ENCODE measurements around the gene PECR.
A peak's percentile ranks its signal among the peaks of the same experiment; 100 is the strongest.
"Not testable (repeated sequence)": the region's sequence is repeated elsewhere in the genome, so short reads cannot be mapped to it uniquely, and the experiment has no call there.

PECR gene

GRCh38 chr2:216023055-216023648, 58.5 kb downstream of the PECR start:
- no peak for DNase-seq

GRCh38 chr2:216021768-216022565, 59.6 kb downstream of the PECR start:
- no peak for DNase-seq

- DNase-seq, result no peak
These were observed 62.9 kb downstream of the PECR start for GRCh38 chr2:216018709-216019108.

- no peak for DNase-seq
These were observed 64.2 kb downstream of the PECR start for GRCh38 chr2:216017365-216017764.

- DNase-seq, result no peak
These were observed 65.0 kb downstream of the PECR start for GRCh38 chr2:216016581-216016980.

- no peak for DNase-seq
These were observed 65.7 kb downstream of the PECR start for GRCh38 chr2:216015722-216016464.

- no peak for DNase-seq
These were observed 66.6 kb downstream of the PECR start for GRCh38 chr2:216014986-216015385.

- no peak for DNase-seq
These were observed 67.6 kb downstream of the PECR start for GRCh38 chr2:216014006-216014405.

GRCh38 chr2:216013080-216013909, 68.3 kb downstream of the PECR start, which contains the start of gene MREG:
Gene MREG (minus strand): TSS chr2:216013551. CDS start chr2:216013327, 224 bp downstream.
- DNase-seq, result peak; percentile 7 to 55

GRCh38 chr2:216012830-216013079, 68.9 kb downstream of the PECR start:
- no peak for DNase-seq

- DNase-seq, result no peak
These were observed 69.3 kb downstream of the PECR start for GRCh38 chr2:216012133-216012829.

- DNase-seq, result not testable (repeated sequence)
These were observed 72.4 kb downstream of the PECR start for GRCh38 chr2:216009215-216009614.

GRCh38 chr2:216008387-216008786, 73.2 kb downstream of the PECR start:
- no peak for DNase-seq

GRCh38 chr2:216006164-216006663, 75.4 kb downstream of the PECR start:
- DNase-seq, result no peak

- DNase-seq, result no peak
These were observed 76.8 kb downstream of the PECR start for GRCh38 chr2:216004697-216005283.

- no peak for DNase-seq
These were observed 77.5 kb downstream of the PECR start for GRCh38 chr2:216003876-216004696.

- no peak for DNase-seq
These were observed 78.9 kb downstream of the PECR start for GRCh38 chr2:216002693-216003092.

- DNase-seq, result no peak
These were observed 79.4 kb downstream of the PECR start for GRCh38 chr2:216002101-216002678.

- DNase-seq, result no peak
These were observed 80.2 kb downstream of the PECR start for GRCh38 chr2:216001216-216002100.
